Measurements from ENCODE around the gene TRNAU1AP.
"Not testable (repeated sequence)": the region's sequence is repeated elsewhere in the genome, so short reads cannot be mapped to it uniquely, and the experiment has no call there.

Gene TRNAU1AP

GRCh38 chr1:28526886-28527285 lies 26.0 kb upstream of the TRNAU1AP start:
- TF ChIP-seq CTCF (IDR thresholded peaks at IDR 0.05; ENCODE audit: insufficient read depth, low read depth, low read length, missing control alignments), result no peak
- H3K4me3 ChIP-seq (ENCODE audit: low read length), result no peak overlapping the region
- DNase-seq (ENCODE audit: low read depth), result peak; percentile 55

GRCh38 chr1:28530456-28530855 lies 22.4 kb upstream of the TRNAU1AP start:
- no peak for DNase-seq (ENCODE audit: low read depth)
- H3K4me3 ChIP-seq (ENCODE audit: low read length), result no peak overlapping the region
- TF ChIP-seq CTCF (IDR thresholded peaks at IDR 0.05; ENCODE audit: insufficient read depth, low read depth, low read length, missing control alignments), result no peak

- no peak overlapping the region for H3K4me3 ChIP-seq (ENCODE audit: low read length)
- DNase-seq (ENCODE audit: low read depth), result no peak
- no peak for TF ChIP-seq CTCF (IDR thresholded peaks at IDR 0.05; ENCODE audit: insufficient read depth, low read depth, low read length, missing control alignments)
Observed at GRCh38 chr1:28534671-28535070, 18.2 kb upstream of the TRNAU1AP start.

- no peak for TF ChIP-seq CTCF (IDR thresholded peaks at IDR 0.05; ENCODE audit: insufficient read depth, low read depth, low read length, missing control alignments)
- DNase-seq (ENCODE audit: low read depth), result no peak
- no peak overlapping the region for H3K4me3 ChIP-seq (ENCODE audit: low read length)
Observed at GRCh38 chr1:28535180-28535579, 17.7 kb upstream of the TRNAU1AP start.

- H3K4me3 ChIP-seq (ENCODE audit: low read length), result no peak overlapping the region
- no peak for DNase-seq (ENCODE audit: low read depth)
- no peak for TF ChIP-seq CTCF (IDR thresholded peaks at IDR 0.05; ENCODE audit: insufficient read depth, low read depth, low read length, missing control alignments)
Observed at GRCh38 chr1:28537457-28538199, 15.3 kb upstream of the TRNAU1AP start.

- DNase-seq (ENCODE audit: low read depth), result no peak
- no peak overlapping the region for H3K4me3 ChIP-seq (ENCODE audit: low read length)
- no peak for TF ChIP-seq CTCF (IDR thresholded peaks at IDR 0.05; ENCODE audit: insufficient read depth, low read depth, low read length, missing control alignments)
Observed at GRCh38 chr1:28538286-28538685, 14.6 kb upstream of the TRNAU1AP start.

- TF ChIP-seq CTCF (IDR thresholded peaks at IDR 0.05; ENCODE audit: insufficient read depth, low read depth, low read length, missing control alignments), result peak; percentile 25
- DNase-seq (ENCODE audit: low read depth), result peak; percentile 19
- no peak overlapping the region for H3K4me3 ChIP-seq (ENCODE audit: low read length)
Observed at GRCh38 chr1:28540651-28541050, 12.2 kb upstream of the TRNAU1AP start.

- H3K4me3 ChIP-seq (ENCODE audit: low read length), result not testable (repeated sequence)
Observed at GRCh38 chr1:28541414-28542015, 11.4 kb upstream of the TRNAU1AP start.

More at GRCh38 chr1:28541414-28542015, 11.4 kb upstream of the TRNAU1AP start:
- peak; percentile 43 for DNase-seq (ENCODE audit: low read depth)

Data from epithelial cell of esophagus (primary cell).